Cardiac muscle cell (in vitro differentiated cells and primary cell): ENCODE results near the gene CXorf58. TPM values are rescaled to one million over a fixed set of nuclear protein-coding genes. Genes with fewer than 3 reads are reported as not detected.
A peak's percentile ranks its signal among the peaks of the same experiment; 100 is the strongest.

Experiments
- DNase-seq, 2 donors: peaks; one replicate each; pipeline versions ENCODE4 v3.0.0 to v3.0.0-alpha.2; 2010 to 2017; ENCODE audit warnings: low read depth in 1 of 2, low spot score in 1 of 2
- H3K27ac ChIP-seq: fragments of 200-600 bp; sonication (generic); 2 replicates; pipeline ENCODE4 v1.5.1; 2016
- H3K27me3 ChIP-seq: fragments of 200-600 bp; sonication (generic); 2 replicates; pipeline ENCODE4 v1.6.0; 2016; ENCODE audit warnings: control low read depth
- H3K36me3 ChIP-seq: fragments of 200-600 bp; sonication (generic); 2 replicates; pipeline ENCODE4 v1.5.1; 2016; ENCODE audit warnings: control low read depth
- H3K4me1 ChIP-seq: fragments of 200-600 bp; sonication (generic); 2 replicates; pipeline ENCODE4 v1.8.1; 2017; ENCODE audit warnings: low read depth, mild to moderate bottlenecking, mixed run types
- H3K4me3 ChIP-seq: fragments of 200-600 bp; sonication (generic); 2 replicates; pipeline ENCODE4 v1.5.1; 2016; ENCODE audit warnings: mild to moderate bottlenecking
- H3K9me3 ChIP-seq: fragments of 200-600 bp; sonication (generic); 2 replicates; pipeline ENCODE4 v1.5.1; 2017; ENCODE audit warnings: low read depth, mild to moderate bottlenecking, control low read depth
- polyA plus RNA-seq: library from polyadenylated mRNA; unstranded; fragments of >200 nt; fragmentation: Nextera tagmentation; extraction: Ambion mirVana; gene quantifications from 2 replicates; pipeline ENCODE4 v1.2.1, GENCODE V29; 2016
- total RNA-seq: library from RNA; depleted of rRNA; stranded (reverse); fragments of >200 nt; gene quantifications from 2 replicates; pipeline ENCODE4 v1.2.3, GENCODE V29; 2016
- TF ChIP-seq, protein P1 (sequence below): IDR thresholded peaks from 2 replicates; pipeline ENCODE4 v1.5.1; 2012; ENCODE audit warnings: low read depth, mild to moderate bottlenecking, low read length

The CXorf58 gene
- total and polyA plus RNA-seq, 2 experiments from 2014 or later: 0.43 to 0.45 TPM

DNA sequence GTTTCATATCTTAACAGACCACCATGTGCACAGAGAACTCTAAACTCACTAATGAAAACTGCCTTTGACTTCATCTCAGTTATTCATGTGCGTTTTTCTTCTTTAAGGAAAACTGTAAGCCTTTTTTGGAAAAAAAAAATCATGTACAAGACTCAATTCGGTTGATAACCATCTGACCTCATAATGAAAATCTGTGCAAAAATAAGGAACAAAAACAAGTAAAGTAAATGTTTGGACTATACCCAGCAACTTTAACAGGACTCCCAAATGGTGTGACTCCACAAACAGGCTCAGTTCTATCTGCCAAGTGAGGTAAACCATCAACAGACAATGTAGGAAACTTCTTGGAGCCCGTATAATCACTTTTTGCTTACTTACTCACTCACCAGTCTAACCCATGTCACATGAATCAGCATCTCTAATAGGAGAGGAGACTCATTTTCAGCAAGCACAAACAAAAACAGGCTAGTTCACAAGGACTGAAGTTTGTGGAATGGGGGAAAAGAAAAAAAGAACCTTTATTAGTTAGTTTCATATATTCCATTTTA is 9.3 kb upstream of the CXorf58 start:
- DNase-seq: peak in 1 of 2 donors; percentile 48
- Histone ChIP-seq H3K27ac (no peak overlapping the region), H3K4me1 (peaks cover 37% of the 10 kb centered on the region), H3K4me3 (no peak overlapping the region), H3K36me3 (no peaks in the 10 kb centered on the region), H3K27me3 (no peaks in the 10 kb centered on the region), H3K9me3 (no peaks in the 10 kb centered on the region)
- TF ChIP-seq, protein P1, sequence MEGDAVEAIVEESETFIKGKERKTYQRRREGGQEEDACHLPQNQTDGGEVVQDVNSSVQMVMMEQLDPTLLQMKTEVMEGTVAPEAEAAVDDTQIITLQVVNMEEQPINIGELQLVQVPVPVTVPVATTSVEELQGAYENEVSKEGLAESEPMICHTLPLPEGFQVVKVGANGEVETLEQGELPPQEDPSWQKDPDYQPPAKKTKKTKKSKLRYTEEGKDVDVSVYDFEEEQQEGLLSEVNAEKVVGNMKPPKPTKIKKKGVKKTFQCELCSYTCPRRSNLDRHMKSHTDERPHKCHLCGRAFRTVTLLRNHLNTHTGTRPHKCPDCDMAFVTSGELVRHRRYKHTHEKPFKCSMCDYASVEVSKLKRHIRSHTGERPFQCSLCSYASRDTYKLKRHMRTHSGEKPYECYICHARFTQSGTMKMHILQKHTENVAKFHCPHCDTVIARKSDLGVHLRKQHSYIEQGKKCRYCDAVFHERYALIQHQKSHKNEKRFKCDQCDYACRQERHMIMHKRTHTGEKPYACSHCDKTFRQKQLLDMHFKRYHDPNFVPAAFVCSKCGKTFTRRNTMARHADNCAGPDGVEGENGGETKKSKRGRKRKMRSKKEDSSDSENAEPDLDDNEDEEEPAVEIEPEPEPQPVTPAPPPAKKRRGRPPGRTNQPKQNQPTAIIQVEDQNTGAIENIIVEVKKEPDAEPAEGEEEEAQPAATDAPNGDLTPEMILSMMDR: no peak

DNA sequence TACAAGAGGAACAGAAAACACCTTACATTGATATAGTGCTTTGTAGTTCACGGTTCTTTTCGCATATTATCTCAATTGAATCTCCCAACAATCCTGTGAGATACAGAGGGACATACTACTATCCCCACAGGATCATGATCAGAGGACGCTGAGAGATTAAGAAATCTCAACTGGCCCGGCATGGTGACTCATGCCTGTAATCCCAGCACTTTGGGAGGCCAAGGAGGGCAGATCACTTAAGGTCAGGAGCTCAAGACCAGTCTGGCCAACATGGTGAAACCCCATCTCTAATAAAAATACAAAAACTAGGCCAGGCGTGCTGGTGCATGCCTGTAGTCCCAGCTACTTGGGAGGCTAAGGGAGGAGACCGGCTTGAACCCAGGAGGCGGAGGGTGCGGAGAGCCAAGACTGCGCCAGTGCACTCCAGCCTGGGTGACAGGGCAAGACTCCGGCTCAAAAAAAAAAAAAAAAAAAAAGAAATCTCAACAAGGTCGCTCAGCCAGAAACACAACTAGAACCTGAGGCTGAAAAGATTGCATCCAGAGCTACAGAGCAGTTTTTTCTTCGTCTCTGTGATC is 7.5 kb upstream of the CXorf58 start:
- H3K9me3 ChIP-seq: no peaks in the 10 kb centered on the region
- H3K36me3 ChIP-seq: no peaks in the 10 kb centered on the region
- peaks cover 37% of the 10 kb centered on the region for H3K4me1 ChIP-seq
- TF ChIP-seq, protein P1: no peak
- H3K27ac ChIP-seq: peak overlapping the region; percentile 76
- H3K4me3 ChIP-seq: no peak overlapping the region
- no peaks in the 10 kb centered on the region for H3K27me3 ChIP-seq
- no peak for DNase-seq

DNA sequence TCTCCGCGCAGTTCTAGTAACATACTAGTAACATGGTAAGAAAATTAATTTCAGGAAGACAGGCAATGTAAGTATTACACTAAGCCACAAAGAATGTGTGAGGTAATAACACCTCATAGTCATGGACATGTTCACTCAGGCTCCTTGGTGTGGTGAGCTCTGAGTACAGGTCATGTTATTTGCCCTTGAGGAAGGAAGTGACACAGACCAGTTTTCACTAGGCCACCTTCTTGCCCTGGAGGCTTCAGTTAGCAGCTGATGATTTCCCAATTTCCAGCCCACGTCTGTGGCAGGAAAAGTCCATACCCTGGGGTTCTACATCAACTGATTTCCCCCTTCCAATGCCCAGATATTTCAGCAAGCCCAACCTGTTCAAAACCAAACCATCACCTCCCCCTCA is 6.7 kb upstream of the CXorf58 start:
- Histone ChIP-seq H3K4me1 (peaks cover 37% of the 10 kb centered on the region), H3K36me3 (no peaks in the 10 kb centered on the region), H3K4me3 (no peak overlapping the region), H3K9me3 (no peaks in the 10 kb centered on the region), H3K27ac (peak overlapping the region; percentile 76), H3K27me3 (no peaks in the 10 kb centered on the region)
- TF ChIP-seq, protein P1: no peak
- DNase-seq: peak in 1 of 2 donors; percentile 68

DNA sequence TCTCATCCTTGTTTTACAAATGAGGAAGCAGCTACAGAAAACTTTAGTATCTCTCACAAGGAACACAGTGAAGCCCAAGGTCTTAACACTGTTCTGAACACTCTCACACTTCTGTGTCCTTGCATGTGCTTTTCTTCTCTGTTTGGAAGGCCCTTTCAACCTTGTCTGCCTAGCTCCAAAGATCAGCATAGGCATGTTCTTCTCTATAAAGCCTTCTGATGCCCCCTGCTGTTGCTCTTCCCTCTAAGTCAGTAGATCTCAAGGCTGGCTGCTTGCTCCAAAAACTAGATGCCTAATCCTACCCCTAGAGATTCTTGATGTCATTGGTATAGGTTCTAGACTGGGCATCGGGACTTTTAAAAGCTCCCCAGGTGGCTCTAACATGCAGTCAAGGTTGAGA is 6.0 kb upstream of the CXorf58 start:
- H3K9me3 ChIP-seq: no peaks in the 10 kb centered on the region
- peak; percentile 87 to 88 for DNase-seq
- H3K27ac ChIP-seq: peak overlapping the region; percentile 76
- no peaks in the 10 kb centered on the region for H3K27me3 ChIP-seq
- peaks cover 37% of the 10 kb centered on the region for H3K4me1 ChIP-seq
- H3K4me3 ChIP-seq: no peak overlapping the region
- TF ChIP-seq, protein P1: peak; percentile 64
- no peaks in the 10 kb centered on the region for H3K36me3 ChIP-seq

DNA sequence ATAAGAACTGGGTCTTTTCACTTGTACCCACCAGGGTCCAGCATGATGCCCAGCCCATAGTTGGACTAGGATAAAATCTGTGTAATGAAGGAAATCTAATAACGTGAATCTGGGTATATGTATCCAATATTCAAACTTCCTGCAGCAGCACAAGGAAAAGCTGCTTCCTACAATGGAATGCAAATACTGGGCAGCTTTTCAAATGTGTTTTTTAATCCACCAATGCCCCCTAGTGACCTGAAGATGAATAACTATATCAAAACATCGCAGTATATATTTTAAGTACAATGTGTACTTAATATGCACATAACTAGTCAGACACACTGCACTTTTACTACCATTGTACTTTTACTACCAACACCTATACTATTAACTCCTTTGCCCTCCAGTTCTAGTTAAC is 5.4 kb upstream of the CXorf58 start:
- peak overlapping the region; percentile 76 for H3K27ac ChIP-seq
- no peak overlapping the region for H3K4me3 ChIP-seq
- no peaks in the 10 kb centered on the region for H3K27me3 ChIP-seq
- TF ChIP-seq, protein P1: peak; percentile 32
- H3K9me3 ChIP-seq: no peaks in the 10 kb centered on the region
- peak; percentile 67 to 75 for DNase-seq
- H3K36me3 ChIP-seq: no peaks in the 10 kb centered on the region
- H3K4me1 ChIP-seq: peaks cover 37% of the 10 kb centered on the region
